Prostate gland (tissue), 2 donors: Measurements from ENCODE around the gene SEC14L2. TPM values are rescaled to one million over a fixed set of nuclear protein-coding genes. Genes with fewer than 3 reads are reported as not detected.
A peak's percentile ranks its signal among the peaks of the same experiment; 100 is the strongest.

ENCODE experiments used
- DNase-seq: peaks from one replicate; pipeline ENCODE4 v3.0.0-alpha.2; 2019; ENCODE audit warnings: low spot score
- H3K27ac ChIP-seq, 2 donors: fragments of 200-600 bp; sonication (generic); 2 replicates each; pipeline ENCODE4 v1.5.1; 2017 to 2019
- H3K27me3 ChIP-seq: fragments of 200-600 bp; sonication (generic); replicated peaks from 2 replicates; pipeline ENCODE4 v1.5.1; 2019; ENCODE audit not compliant: insufficient read depth
- H3K36me3 ChIP-seq, 2 donors: fragments of 200-600 bp; sonication (generic); 1 replicate in 1 of 2; 2 replicates in 1 of 2; pipeline versions ENCODE4 v1.5.1 to v1.8.1; 2017 to 2019
- H3K4me1 ChIP-seq: fragments of 200-600 bp; sonication (generic); replicated peaks from 2 replicates; pipeline ENCODE4 v1.5.1; 2019
- H3K4me3 ChIP-seq, 2 donors: fragments of 200-600 bp; sonication (generic); 2 replicates each; pipeline ENCODE4 v1.5.1; 2017 to 2019
- H3K9me3 ChIP-seq: fragments of 200-600 bp; sonication (generic); 2 replicates; pipeline ENCODE4 v1.5.1; 2017
- POLR2A ChIP-seq: fragments of 450-650 bp; IDR thresholded peaks from one replicate; pipeline ENCODE4 v1.6.1; 2016; ENCODE audit warnings: antibody characterized with exemption, mild to moderate bottlenecking
- POLR2AphosphoS5 ChIP-seq: sonication (generic); formaldehyde crosslinking; IDR thresholded peaks from one replicate; pipeline ENCODE4 v1.6.1; 2017; ENCODE audit warnings: antibody characterized with exemption
- WGBS: methylation state at CpG from one replicate; pipeline ENCODE4 v1.1.5; 2018; 5-methylcytosine and 5-hydroxymethylcytosine counted together
- intact Hi-C: fragments of 100-400 bp; cut with DNase I; formaldehyde crosslinking; loops from one replicate; pipeline ENCODE4 v1.14.2; 2022
- total RNA-seq, 2 donors: library from RNA; depleted of rRNA; stranded (reverse); fragments of >200 nt; gene quantifications; one replicate each; pipeline ENCODE4 v1.1.0, GENCODE V29; 2016
- TF ChIP-seq, protein P1 (sequence below), 4 experiments: fragments of 200-600 bp in 2 of 4; fragments of 450-650 bp in 2 of 4; sonication (generic) in 2 of 4; IDR thresholded peaks; 1 replicate in 3 of 4; 2 replicates in 1 of 4; pipeline ENCODE4 v1.5.1; 2016 to 2019; ENCODE audit warnings: antibody characterized with exemption in 4 of 4, mild to moderate bottlenecking in 2 of 4, moderate library complexity in 2 of 4

SEC14L2 gene
- total RNA-seq, 2 donors from 2014 or later, result 16.8 to 31.1 TPM

DNA sequence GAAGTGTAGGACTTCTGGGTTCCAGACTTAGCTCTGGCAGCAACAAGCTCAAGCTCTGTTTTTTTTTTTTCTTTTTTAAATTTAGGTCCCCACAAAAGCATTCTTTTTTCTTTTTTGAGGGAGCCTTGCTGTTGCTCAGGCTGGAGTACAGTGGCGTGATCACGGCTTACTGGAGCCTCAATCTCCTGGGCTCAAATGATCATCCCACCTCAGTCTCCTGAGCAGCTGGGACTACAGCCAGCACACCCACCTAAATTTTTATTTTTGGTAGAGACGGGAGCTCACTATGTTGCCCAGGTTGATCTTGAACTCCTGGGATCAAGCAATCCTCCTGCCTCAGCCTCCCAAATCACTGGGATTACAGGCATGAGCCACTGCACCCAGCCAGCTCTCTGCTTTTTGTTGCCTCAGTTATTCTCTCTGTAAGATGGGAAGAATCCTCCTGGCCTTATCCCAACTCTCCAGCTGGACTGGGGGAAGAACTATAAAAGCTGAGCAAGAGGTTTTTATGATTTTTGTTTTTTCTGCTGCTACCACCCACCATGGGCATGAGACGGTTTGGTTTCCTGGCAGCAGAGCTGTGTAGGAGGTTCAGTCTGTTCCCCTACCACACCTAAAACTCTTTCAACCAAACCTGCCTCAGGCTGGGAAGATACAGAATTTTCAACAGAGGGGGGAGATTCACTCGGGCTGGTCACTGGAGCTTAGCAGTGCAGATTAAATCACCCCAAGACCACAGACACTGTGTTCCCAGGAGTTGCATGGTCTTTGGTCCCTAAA lies 17.1 kb downstream of the SEC14L2 start:
- H3K27ac ChIP-seq, result peak overlapping the region in 1 of 2 donors; percentile 95
- H3K4me3 ChIP-seq, result no peak overlapping the region
- no peaks in the 10 kb centered on the region for H3K27me3 ChIP-seq
- DNase-seq, result no peak
- H3K36me3 ChIP-seq, result peaks cover 0 to 6% of the 10 kb centered on the region in 2 donors
- intact Hi-C loops, result no loop called here
- TF ChIP-seq POLR2AphosphoS5 (no peak), POLR2A (no peak)
- TF ChIP-seq, protein P1, sequence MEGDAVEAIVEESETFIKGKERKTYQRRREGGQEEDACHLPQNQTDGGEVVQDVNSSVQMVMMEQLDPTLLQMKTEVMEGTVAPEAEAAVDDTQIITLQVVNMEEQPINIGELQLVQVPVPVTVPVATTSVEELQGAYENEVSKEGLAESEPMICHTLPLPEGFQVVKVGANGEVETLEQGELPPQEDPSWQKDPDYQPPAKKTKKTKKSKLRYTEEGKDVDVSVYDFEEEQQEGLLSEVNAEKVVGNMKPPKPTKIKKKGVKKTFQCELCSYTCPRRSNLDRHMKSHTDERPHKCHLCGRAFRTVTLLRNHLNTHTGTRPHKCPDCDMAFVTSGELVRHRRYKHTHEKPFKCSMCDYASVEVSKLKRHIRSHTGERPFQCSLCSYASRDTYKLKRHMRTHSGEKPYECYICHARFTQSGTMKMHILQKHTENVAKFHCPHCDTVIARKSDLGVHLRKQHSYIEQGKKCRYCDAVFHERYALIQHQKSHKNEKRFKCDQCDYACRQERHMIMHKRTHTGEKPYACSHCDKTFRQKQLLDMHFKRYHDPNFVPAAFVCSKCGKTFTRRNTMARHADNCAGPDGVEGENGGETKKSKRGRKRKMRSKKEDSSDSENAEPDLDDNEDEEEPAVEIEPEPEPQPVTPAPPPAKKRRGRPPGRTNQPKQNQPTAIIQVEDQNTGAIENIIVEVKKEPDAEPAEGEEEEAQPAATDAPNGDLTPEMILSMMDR (IDR thresholded peaks at IDR 0.05), result no peak
- no peaks in the 10 kb centered on the region for H3K9me3 ChIP-seq
- 79% methylated on average over 5 of the region's 5 CpGs for WGBS
- H3K4me1 ChIP-seq, result peaks cover 5% of the 10 kb centered on the region

DNA sequence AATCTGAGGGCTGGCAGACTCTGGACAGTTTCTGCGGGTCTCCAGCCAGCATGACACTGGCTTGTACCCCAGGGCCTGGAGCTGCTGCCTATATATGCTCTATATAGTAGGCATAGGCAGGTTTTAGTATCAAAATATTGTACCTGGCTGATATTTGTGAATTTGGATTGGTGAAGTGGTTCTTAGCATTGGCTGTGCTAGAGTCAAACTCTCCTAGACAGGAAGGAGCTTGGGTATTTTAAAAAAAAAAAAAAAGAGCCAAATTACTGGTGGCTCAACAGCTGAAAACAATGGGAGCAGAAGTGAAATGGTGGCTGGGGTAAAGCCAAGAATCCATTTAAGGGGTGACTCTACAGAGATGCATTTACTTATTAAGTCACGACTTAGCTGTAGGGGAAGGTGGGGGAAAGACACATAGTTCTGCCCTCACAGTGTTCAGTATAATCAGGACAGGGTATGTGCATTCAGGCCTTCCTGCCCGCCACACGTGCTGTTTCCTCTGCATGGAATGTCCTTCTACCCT lies 17.8 kb downstream of the SEC14L2 start:
- intact Hi-C loops, result no loop called here
- Histone ChIP-seq H3K9me3 (no peaks in the 10 kb centered on the region), H3K27ac (peak overlapping the region in 1 of 2 donors; percentile 95), H3K4me3 (no peak overlapping the region), H3K27me3 (no peaks in the 10 kb centered on the region), H3K4me1 (peaks cover 5% of the 10 kb centered on the region), H3K36me3 (peaks cover 0 to 1% of the 10 kb centered on the region in 2 donors)
- no peak for DNase-seq
- WGBS, result 80% methylated on average over 4 of the region's 4 CpGs
- TF ChIP-seq POLR2AphosphoS5 (no peak), POLR2A (no peak)
- TF ChIP-seq, protein P1 (IDR thresholded peaks at IDR 0.05), result no peak

DNA sequence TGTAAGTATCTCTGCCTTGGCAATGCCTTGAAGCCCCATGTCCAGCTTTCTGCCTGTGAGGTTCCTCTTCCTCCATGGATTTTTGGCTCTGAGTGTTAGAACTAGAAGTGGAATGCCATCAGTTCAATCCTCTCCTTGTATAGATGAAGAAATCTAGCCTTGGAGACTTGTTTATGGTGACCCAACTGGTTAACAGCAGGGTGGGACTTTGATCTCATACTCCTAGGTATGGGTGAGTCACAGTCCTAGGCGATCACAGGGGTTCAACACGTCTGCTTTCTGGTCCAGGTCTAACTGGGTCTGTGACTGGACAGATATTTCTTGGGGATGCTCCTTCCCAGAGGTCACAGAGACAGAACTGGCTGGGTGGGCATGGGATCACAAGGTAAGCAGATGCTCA lies 19.6 kb downstream of the SEC14L2 start:
- Histone ChIP-seq H3K4me1 (peaks cover 12% of the 10 kb centered on the region), H3K27ac (peak overlapping the region in 1 of 2 donors; percentile 95), H3K36me3 (no peaks in the 10 kb centered on the region), H3K9me3 (no peaks in the 10 kb centered on the region), H3K27me3 (no peaks in the 10 kb centered on the region), H3K4me3 (no peak overlapping the region)
- TF ChIP-seq POLR2A (no peak), POLR2AphosphoS5 (no peak)
- TF ChIP-seq, protein P1 (IDR thresholded peaks at IDR 0.05), result no peak
- DNase-seq, result no peak
- WGBS, result 67% methylated on average over 2 of the region's 2 CpGs
- intact Hi-C loops, result no loop called here

DNA sequence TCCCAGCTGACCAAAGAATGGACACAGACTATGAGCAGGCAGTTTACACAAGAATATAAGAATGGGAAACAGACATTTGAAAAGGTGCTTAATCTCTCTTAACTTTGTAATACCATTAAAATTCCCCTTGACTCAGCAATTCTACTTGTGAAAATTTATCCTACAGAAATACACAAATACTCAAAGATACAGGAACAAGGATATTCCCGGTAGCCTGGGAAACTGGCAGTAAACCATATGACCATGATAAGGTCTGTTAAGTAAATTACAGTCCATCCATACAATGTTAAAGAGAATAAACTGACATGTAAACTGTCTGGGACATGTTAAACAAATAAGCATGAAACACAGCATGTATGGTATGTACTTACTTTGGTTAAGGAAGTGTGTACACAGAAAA lies 20.0 kb downstream of the SEC14L2 start:
- 48% methylated on average over 1 of the region's 1 CpG for WGBS
- no peaks in the 10 kb centered on the region for H3K27me3 ChIP-seq
- TF ChIP-seq, protein P1 (IDR thresholded peaks at IDR 0.05), result no peak
- peak; percentile 84 for TF ChIP-seq POLR2AphosphoS5
- H3K4me3 ChIP-seq, result no peak overlapping the region
- intact Hi-C loops, result no loop called here
- peaks cover 16% of the 10 kb centered on the region for H3K4me1 ChIP-seq
- DNase-seq, result peak; percentile 60
- H3K27ac ChIP-seq, result peak overlapping the region in 1 of 2 donors; percentile 95
- no peaks in the 10 kb centered on the region for H3K9me3 ChIP-seq
- H3K36me3 ChIP-seq, result no peaks in the 10 kb centered on the region
